Heart left ventricle (tissue), 16 donors: ENCODE results near the gene AKAIN1. TPM values are rescaled to one million over a fixed set of nuclear protein-coding genes. Genes with fewer than 3 reads are reported as not detected.

ENCODE experiments used
- ATAC-seq, 4 donors: fragments of 200-7000 bp; cut with Tn5 transposase; one replicate each; pipeline ENCODE4 v1.9.1; 2020 to 2022; ENCODE audit warnings: moderate library complexity in 4 of 4, mild to moderate bottlenecking in 3 of 4, moderate number of reproducible peaks in 1 of 4
- DNase-seq, 5 donors: peaks; one replicate each; pipeline ENCODE4 v3.0.0-alpha.2; 2020
- H3K27ac ChIP-seq, 12 donors: fragments of 200-600 bp; sonication (generic) in 4 of 12; one replicate each; pipeline versions ENCODE4 v1.5.0 to v1.8.0; 2016 to 2022; ENCODE audit warnings: mild to moderate bottlenecking in 2 of 12
- H3K27me3 ChIP-seq, 9 donors: fragments of 200-600 bp; sonication (generic) in 2 of 9; one replicate each; pipeline versions ENCODE4 v1.5.1 to v1.8.0; 2016 to 2022; ENCODE audit warnings: mild to moderate bottlenecking in 3 of 9
- H3K36me3 ChIP-seq, 9 donors: fragments of 200-600 bp; sonication (generic) in 2 of 9; one replicate each; pipeline versions ENCODE4 v1.5.0 to v1.8.0; 2018 to 2022; ENCODE audit warnings: mild to moderate bottlenecking in 2 of 9
- H3K4me1 ChIP-seq, 12 donors: fragments of 200-600 bp; sonication (generic) in 4 of 12; one replicate each; pipeline versions ENCODE4 v1.5.0 to v1.8.0; 2016 to 2022; ENCODE audit warnings: mild to moderate bottlenecking in 3 of 12
- H3K4me3 ChIP-seq, 12 donors: fragments of 200-600 bp; sonication (generic) in 4 of 12; one replicate each; pipeline versions ENCODE4 v1.5.0 to v1.8.0; 2017 to 2022; ENCODE audit warnings: mild to moderate bottlenecking in 9 of 12, moderate library complexity in 4 of 12
- H3K9me3 ChIP-seq, 12 donors: fragments of 200-600 bp; sonication (generic) in 4 of 12; one replicate each; pipeline versions ENCODE4 v1.5.0 to v1.8.0; 2016 to 2022; ENCODE audit warnings: mild to moderate bottlenecking in 1 of 12
- CTCF ChIP-seq, 12 donors: fragments of 200-600 bp; sonication (generic) in 4 of 12; IDR thresholded peaks; one replicate each; pipeline versions ENCODE4 v1.5.0 to v1.8.0; 2018 to 2022; ENCODE audit warnings: antibody characterized with exemption in 12 of 12, mild to moderate bottlenecking in 5 of 12
- POLR2A ChIP-seq, 2 donors: fragments of 450-650 bp; IDR thresholded peaks; one replicate each; pipeline ENCODE4 v1.6.1; 2017; ENCODE audit warnings: antibody characterized with exemption in 2 of 2, mild to moderate bottlenecking in 2 of 2, moderate library complexity in 2 of 2
- WGBS, 4 donors: extraction: QIAGEN DNeasy Blood & Tissue Kit in 2 of 4; methylation state at CpG; one replicate each; pipeline versions ENCODE4 v1.1.5 to v1.1.7; 2013 to 2018; 5-methylcytosine and 5-hydroxymethylcytosine counted together
- intact Hi-C, 10 donors: fragments of 100-400 bp; cut with DNase I; formaldehyde crosslinking; loops; one replicate each; pipeline versions ENCODE4 v1.11.1 to v1.14.2; 2022
- polyA plus RNA-seq, 2 donors: library from polyadenylated mRNA; stranded (reverse); fragments of 200-250 nt; gene quantifications; one replicate each; pipeline ENCODE4 v1.2.3, GENCODE V29; 2013
- total RNA-seq, 9 donors: library from RNA; depleted of rRNA in 2 of 9; stranded (reverse); fragments of >200 nt in 2 of 9; fragmentation: NEBNext Ultra II Directional in 3 of 9; extraction: Animal tissue kit (Norgen Biotek cat#: 25700) in 3 of 9; gene quantifications; one replicate each; pipeline versions ENCODE4 v1.1.0 to v1.2.4, GENCODE V29; 2016 to 2023
- donor health status: ischemic (EF 13 %, LVEDD 7.1; RV severe dilation, severe dysfunction).
- donor health status: healthy with polysubstance abuse.
- donor health status: DM: no; HTN: yes; CAD: no.
- donor health status: DM: no; HTN: no; CAD: no.
- donor health status: ischemic (EF 25% LVEDD 6.9; RV normal size, moderate dysfunction).
- donor health status: ischemic (EF 25% LVEDD 5.7; RV mildly dilated, moderate dysfunction).
- donor health status: healthy.
- donor health status: DM: yes; HTN: yes; CAD: no.
- donor health status: ischemic (EF 35%, LVEDD 5.7; RV mildly dilated, moderate dysfunction).
- donor health status: nonischemic (EF 11% LVEDD 7.7; RV severe dilation, severe dysfunction).
- donor health status: DM: yes; HTN: yes; CAD: no.
- donor health status: PGD.
- donor health status: ischemic (EF 29% LVEDD 5.4; RV normal size, mild dysfunction).
- donor health status: nonischemic (EF 23%, LVEDD 6.1; RV moderate dilation, normal function).

The AKAIN1 gene
- total and polyA plus RNA-seq, 11 donors, result not detected

GRCh38 chr18:5162111-5162510 lies 34.9 kb downstream of the AKAIN1 start:
- Histone ChIP-seq H3K36me3 (no peaks in the 10 kb centered on the region), H3K4me3 (no peak overlapping the region), H3K4me1 (no peaks in the 10 kb centered on the region), H3K27ac (no peak overlapping the region), H3K27me3 (no peaks in the 10 kb centered on the region), H3K9me3 (no peaks in the 10 kb centered on the region)
- TF ChIP-seq CTCF (IDR thresholded peaks at IDR 0.05) (no peak), POLR2A (IDR thresholded peaks at IDR 0.05) (no peak)
- intact Hi-C loops, result no loop called here
- DNase-seq, result no peak
- no peak for ATAC-seq

DNA sequence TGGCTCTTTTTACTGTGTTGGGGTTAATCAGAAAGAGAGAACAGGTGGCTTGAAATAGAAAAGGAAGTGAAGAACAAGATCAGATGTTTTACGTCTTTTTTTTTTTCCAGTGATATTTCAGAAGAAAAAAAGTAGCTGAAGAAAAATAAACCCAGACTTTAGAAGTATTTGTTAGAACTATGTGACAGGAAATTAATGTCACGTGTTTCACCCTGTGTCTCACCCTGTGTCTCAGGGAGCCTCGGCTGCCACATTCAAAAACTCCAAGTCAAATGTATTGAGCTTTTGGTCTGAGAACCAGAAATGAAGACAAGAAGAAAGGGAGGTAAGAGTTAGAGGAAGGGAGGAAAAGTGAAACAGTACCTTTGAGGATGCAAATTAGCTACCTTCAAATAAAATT lies 38.0 kb downstream of the AKAIN1 start:
- Histone ChIP-seq H3K27me3 (no peaks in the 10 kb centered on the region), H3K4me1 (peaks cover 0 to 12% (median 0%) of the 10 kb centered on the region in 12 donors), H3K4me3 (no peak overlapping the region), H3K27ac (no peak overlapping the region), H3K9me3 (no peaks in the 10 kb centered on the region), H3K36me3 (no peaks in the 10 kb centered on the region)
- intact Hi-C loops, result loop anchor here in 1 of 10 donors (5.0 kb wide), 1 partner anchor 78 kb away; no protein-coding TSS in a partner anchor
- no peak for TF ChIP-seq POLR2A (IDR thresholded peaks at IDR 0.05)
- no peak for TF ChIP-seq CTCF (IDR thresholded peaks at IDR 0.05)
- no peak for DNase-seq
- 39 to 51% (median 46%) methylated on average over 3 of the region's 3 CpGs for WGBS, 4 donors
- ATAC-seq, result no peak

DNA sequence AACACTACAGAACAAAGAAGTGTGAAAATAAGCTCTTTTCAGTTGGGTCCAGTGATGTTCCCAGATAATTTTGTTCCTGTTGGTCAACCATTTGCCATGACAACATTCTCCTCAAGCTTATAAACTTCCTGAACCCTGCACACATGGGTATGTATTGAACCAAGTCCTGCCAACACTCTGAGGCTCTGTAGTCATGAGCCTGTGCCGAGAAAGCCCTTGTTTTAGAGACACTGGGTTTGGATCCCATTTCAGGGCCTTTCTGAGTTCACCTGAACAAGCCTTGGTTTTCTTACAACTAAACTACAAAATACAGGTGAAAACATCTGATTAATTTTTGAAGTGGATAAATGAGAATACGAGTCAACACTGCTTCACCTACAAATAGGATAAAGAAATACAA lies 38.5 kb downstream of the AKAIN1 start:
- Histone ChIP-seq H3K4me1 (peaks cover 0 to 12% (median 0%) of the 10 kb centered on the region in 12 donors), H3K27ac (no peak overlapping the region), H3K9me3 (no peaks in the 10 kb centered on the region), H3K27me3 (no peaks in the 10 kb centered on the region), H3K4me3 (no peak overlapping the region), H3K36me3 (no peaks in the 10 kb centered on the region)
- 74 to 80% (median 78%) methylated on average over 2 of the region's 2 CpGs for WGBS, 4 donors
- TF ChIP-seq CTCF (IDR thresholded peaks at IDR 0.05), result no peak
- TF ChIP-seq POLR2A (IDR thresholded peaks at IDR 0.05), result no peak
- DNase-seq (no peak), ATAC-seq (no peak)
- intact Hi-C loops, result loop anchor here in 1 of 10 donors (5.0 kb wide), 1 partner anchor 79 kb away; no protein-coding TSS in a partner anchor

- H3K27me3 ChIP-seq, result no peaks in the 10 kb centered on the region
- DNase-seq (no peak), ATAC-seq (no peak)
- H3K4me1 ChIP-seq, result peaks cover 0 to 12% (median 0%) of the 10 kb centered on the region in 12 donors
- H3K4me3 ChIP-seq, result no peak overlapping the region
- no peaks in the 10 kb centered on the region for H3K36me3 ChIP-seq
- TF ChIP-seq POLR2A (IDR thresholded peaks at IDR 0.05) (no peak), CTCF (IDR thresholded peaks at IDR 0.05) (no peak)
- intact Hi-C loops, result loop anchor here in 1 of 10 donors (5.0 kb wide), 1 partner anchor 79 kb away; no protein-coding TSS in a partner anchor
- WGBS, 4 donors, result 58 to 79% (median 64%) methylated on average over 3 of the region's 3 CpGs
- no peak overlapping the region for H3K27ac ChIP-seq
- no peaks in the 10 kb centered on the region for H3K9me3 ChIP-seq
These were observed 38.9 kb downstream of the AKAIN1 start for GRCh38 chr18:5158172-5158571.
